Adipose tissue (tissue), 3 donors: ENCODE measurements around the gene CT45A6. TPM values are rescaled to one million over a fixed set of nuclear protein-coding genes. Genes with fewer than 3 reads are reported as not detected.
"Not testable (repeated sequence)": the region's sequence is repeated elsewhere in the genome, so short reads cannot be mapped to it uniquely, and the experiment has no call there.

ENCODE experiments used
- H3K27ac ChIP-seq: one replicate; pipeline ENCODE4 v1.5.1; 2013; ENCODE audit warnings: low read depth, low read length
- WGBS, 3 donors: extraction: QIAGEN DNeasy Blood & Tissue Kit; methylation state at CpG; one replicate each; pipeline ENCODE4 v1.1.7; 2013; 5-methylcytosine and 5-hydroxymethylcytosine counted together
- polyA plus RNA-seq, 3 donors: library from polyadenylated mRNA; stranded (reverse); fragments of 200-250 nt; gene quantifications; one replicate each; pipeline ENCODE4 v1.2.3, GENCODE V29; 2013
- donor health status: healthy with polysubstance abuse.
- donor health status: Bipolar disorder and iron deficiency.
- donor health status: healthy.

The CT45A6 gene, protein sequence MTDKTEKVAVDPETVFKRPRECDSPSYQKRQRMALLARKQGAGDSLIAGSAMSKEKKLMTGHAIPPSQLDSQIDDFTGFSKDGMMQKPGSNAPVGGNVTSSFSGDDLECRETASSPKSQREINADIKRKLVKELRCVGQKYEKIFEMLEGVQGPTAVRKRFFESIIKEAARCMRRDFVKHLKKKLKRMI
- not detected for polyA plus RNA-seq

GRCh38 chrX:135802687-135803086, at the start of gene CT45A6:
CT45A6 (minus strand) TSS chrX:135802787; CDS start chrX:135798993, 3,794 bp downstream.
- WGBS, 3 donors = no CpG with 5 or more reads among the region's 16 CpGs
- H3K27ac ChIP-seq = not testable (repeated sequence)

DNA sequence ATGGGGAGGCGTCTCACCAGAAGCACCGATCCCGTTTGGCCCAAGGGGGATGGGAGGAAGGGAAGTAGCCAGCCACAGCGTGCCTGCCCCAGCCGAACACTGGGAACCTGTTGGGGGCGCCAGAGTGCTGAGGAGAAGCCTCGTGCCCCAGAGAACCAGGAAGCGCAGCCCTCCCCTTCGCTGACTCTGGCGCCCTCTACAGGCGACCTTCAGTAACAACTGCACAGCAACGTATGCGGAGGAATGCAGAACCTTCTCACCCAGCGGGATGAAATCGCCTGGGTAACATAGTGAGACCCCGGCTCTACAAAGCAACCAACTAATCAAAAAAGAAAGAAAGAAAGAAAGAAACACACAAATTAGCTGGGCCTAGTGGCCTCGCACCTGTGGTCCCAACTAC, 34.6 kb upstream of the CT45A6 start, which contains the start of gene CT45A7:
TSS of gene CT45A7 (minus strand) at position 101 of the 400 bp plus-strand sequence. CDS start 3,747 bp downstream, outside the sequence.
- H3K27ac ChIP-seq = not testable (repeated sequence)
- WGBS, 3 donors = no CpG with 5 or more reads among the region's 17 CpGs

DNA sequence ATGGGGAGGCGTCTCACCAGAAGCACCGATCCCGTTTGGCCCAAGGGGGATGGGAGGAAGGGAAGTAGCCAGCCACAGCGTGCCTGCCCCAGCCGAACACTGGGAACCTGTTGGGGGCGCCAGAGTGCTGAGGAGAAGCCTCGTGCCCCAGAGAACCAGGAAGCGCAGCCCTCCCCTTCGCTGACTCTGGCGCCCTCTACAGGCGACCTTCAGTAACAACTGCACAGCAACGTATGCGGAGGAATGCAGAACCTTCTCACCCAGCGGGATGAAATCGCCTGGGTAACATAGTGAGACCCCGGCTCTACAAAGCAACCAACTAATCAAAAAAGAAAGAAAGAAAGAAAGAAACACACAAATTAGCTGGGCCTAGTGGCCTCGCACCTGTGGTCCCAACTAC, 17.3 kb upstream of the CT45A6 start, which contains the start of gene CT45A2:
TSS of gene CT45A2 (minus strand) at position 101 of the 400 bp plus-strand sequence. CDS start 3,747 bp downstream, outside the sequence.
- WGBS, 3 donors = no CpG with 5 or more reads among the region's 17 CpGs
- not testable (repeated sequence) for H3K27ac ChIP-seq

DNA sequence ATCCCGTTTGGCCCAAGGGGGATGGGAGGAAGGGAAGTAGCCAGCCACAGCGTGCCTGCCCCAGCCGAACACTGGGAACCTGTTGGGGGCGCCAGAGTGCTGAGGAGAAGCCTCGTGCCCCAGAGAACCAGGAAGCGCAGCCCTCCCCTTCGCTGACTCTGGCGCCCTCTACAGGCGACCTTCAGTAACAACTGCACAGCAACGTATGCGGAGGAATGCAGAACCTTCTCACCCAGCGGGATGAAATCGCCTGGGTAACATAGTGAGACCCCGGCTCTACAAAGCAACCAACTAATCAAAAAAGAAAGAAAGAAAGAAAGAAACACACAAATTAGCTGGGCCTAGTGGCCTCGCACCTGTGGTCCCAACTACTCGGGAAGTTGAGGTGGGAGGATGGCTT, 17.2 kb downstream of the CT45A6 start, which contains the start of gene CT45A5:
TSS of gene CT45A5 (minus strand) at position 101 of the 400 bp plus-strand sequence. CDS start 3,774 bp downstream, outside the sequence.
- WGBS, 3 donors = no CpG with 5 or more reads among the region's 16 CpGs

DNA sequence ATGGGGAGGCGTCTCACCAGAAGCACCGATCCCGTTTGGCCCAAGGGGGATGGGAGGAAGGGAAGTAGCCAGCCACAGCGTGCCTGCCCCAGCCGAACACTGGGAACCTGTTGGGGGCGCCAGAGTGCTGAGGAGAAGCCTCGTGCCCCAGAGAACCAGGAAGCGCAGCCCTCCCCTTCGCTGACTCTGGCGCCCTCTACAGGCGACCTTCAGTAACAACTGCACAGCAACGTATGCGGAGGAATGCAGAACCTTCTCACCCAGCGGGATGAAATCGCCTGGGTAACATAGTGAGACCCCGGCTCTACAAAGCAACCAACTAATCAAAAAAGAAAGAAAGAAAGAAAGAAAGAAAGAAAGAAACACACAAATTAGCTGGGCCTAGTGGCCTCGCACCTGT, 34.5 kb downstream of the CT45A6 start, which contains the start of gene CT45A3:
TSS of gene CT45A3 (minus strand) at position 101 of the 400 bp plus-strand sequence. CDS start 3,747 bp downstream, outside the sequence.
- no CpG with 5 or more reads among the region's 17 CpGs for WGBS, 3 donors
- not testable (repeated sequence) for H3K27ac ChIP-seq

More for the DNA sequence above, 17.2 kb downstream of the CT45A6 start, which contains the start of gene CT45A5:
- H3K27ac ChIP-seq = not testable (repeated sequence)

DNA sequence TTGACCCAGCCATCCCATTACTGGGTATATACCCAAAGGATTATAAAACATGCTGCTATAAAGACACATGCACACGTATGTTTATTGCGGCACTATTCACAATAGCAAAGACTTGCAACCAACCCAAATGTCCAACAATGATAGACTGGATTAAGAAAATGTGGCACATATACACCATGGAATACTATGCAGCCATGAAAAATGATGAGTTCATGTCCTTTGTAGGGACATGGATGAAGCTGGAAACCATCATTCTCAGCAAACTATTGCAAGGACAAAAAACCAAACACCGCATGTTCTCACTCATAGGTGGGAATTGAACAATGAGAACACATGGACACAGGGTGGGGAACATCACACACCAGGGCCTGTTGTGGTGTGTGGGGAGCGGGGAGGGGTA, 57.8 kb downstream of the CT45A6 start:
- WGBS, 3 donors = 88 to 91% (median 89%) methylated on average over 3 to 4 of the region's 4 CpGs
- not testable (repeated sequence) for H3K27ac ChIP-seq

Other genes starting within 250 kb of the CT45A6 start
- gene CT45A1, start 89.1 kb downstream of the CT45A6 start, polyA plus RNA-seq = not detected
- gene CT45A3, start 34.6 kb downstream of the CT45A6 start, polyA plus RNA-seq = not detected
- not detected for gene CT45A5, start 17.3 kb downstream of the CT45A6 start, polyA plus RNA-seq
- not detected for gene CT45A2, start 17.2 kb upstream of the CT45A6 start, polyA plus RNA-seq
- gene CT45A7, start 34.5 kb upstream of the CT45A6 start, polyA plus RNA-seq = not detected
- gene CT45A8, start 51.8 kb upstream of the CT45A6 start, polyA plus RNA-seq = not detected
- not detected for gene CT45A9, start 69.0 kb upstream of the CT45A6 start, polyA plus RNA-seq
- gene CT45A10, start 90.7 kb upstream of the CT45A6 start, polyA plus RNA-seq = not detected
- not detected for gene SAGE1, start 90.9 kb upstream of the CT45A6 start, polyA plus RNA-seq
- gene MMGT1, start 171.2 kb upstream of the CT45A6 start, polyA plus RNA-seq = 10 to 100 TPM in 2 of 3 donors, 1 to 10 TPM in 1; 6.9 to 13.7 (median 11.9) TPM
- 1 to 10 TPM; 3.0 to 6.5 (median 6.0) TPM for gene SLC9A6, start 182.6 kb upstream of the CT45A6 start, polyA plus RNA-seq